GM15510 (cell line): Measurements from ENCODE around the gene ADGRL3.

Experiments used
- POLR2A ChIP-seq: IDR thresholded peaks from 3 replicates; pipeline ENCODE4 v1.6.1; 2011; ENCODE audit warnings: borderline replicate concordance; ENCODE audit not compliant: insufficient read length; ENCODE audit errors: extremely low read depth

Gene ADGRL3

DNA sequence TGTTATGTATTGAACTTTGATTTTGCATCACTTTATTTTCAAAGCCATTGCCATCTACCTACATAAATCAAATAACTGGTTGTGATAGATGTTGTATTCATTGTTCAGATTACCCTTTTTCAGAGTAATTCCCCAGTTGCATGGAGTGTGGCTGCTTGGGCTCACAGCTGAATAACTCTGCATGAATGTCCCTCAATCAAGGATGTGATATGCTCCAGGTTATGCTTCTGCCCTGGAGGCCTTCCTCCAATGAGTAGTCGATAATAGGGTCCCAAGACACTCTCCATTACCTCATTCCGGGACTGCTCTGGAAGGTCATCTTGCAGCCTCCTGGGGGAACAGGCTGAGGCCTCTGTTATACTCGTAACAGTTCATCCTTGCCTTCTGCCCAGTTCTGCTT is 251.8 kb downstream of the ADGRL3 start:
- no peak for TF ChIP-seq POLR2A

DNA sequence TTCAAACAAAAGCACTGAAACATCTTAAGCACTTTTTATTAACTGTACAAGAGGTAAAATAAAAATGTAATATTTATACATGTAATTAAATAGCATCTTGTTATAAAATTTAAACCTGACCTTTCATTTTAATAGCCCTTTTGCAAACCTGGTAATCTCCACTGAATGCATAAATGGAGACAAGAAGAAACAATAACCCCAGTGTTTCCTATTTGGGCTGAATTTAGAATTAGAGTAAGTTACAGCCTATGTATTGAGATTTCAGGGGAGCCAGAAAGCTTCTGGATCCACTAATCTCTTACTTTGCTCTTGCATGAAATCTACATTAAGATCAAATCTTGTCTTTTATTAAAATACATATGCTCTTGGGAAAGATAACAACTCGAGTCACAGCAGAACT is 261.8 kb downstream of the ADGRL3 start:
- no peak for TF ChIP-seq POLR2A

DNA sequence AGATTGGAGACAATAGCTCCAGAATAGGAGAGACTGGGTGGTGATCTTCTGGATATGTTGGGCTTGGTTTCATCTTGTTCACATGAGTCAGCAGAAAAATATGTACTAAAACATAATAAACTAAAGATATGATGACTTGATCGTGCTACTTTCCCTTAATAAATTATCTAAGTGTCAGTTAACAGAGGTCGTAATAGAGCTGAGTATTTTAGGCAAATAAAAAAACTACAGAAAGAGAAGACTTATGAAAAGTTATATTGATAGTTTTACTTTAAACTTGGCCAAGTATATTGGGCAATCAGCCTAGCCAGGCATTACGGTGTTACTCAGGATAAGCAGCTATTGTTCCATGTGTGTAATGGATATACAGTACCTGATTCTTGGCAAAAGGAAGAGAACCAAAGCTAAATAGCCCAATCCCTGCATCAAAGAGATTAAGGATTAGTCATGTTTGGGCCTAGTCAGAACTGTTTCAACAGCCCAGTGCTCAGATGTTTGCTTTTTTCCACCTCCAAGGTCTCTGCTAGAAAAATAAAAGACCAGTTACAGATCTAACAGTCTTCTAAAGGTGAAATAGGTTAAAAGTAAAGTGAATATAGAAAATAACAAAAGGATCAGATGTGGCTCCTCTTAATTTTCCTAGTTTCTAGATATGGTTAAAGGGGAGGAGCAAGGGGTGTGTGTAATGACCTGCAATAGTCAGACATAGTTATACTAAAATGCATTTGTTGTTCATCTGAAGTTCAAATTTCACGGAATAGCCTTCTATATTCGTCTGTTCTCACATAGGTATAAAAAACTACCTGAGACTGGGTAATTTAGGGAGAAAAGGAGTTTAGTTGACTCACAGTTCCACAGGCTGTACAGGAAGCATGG is 262.6 kb downstream of the ADGRL3 start:
- no peak for TF ChIP-seq POLR2A

DNA sequence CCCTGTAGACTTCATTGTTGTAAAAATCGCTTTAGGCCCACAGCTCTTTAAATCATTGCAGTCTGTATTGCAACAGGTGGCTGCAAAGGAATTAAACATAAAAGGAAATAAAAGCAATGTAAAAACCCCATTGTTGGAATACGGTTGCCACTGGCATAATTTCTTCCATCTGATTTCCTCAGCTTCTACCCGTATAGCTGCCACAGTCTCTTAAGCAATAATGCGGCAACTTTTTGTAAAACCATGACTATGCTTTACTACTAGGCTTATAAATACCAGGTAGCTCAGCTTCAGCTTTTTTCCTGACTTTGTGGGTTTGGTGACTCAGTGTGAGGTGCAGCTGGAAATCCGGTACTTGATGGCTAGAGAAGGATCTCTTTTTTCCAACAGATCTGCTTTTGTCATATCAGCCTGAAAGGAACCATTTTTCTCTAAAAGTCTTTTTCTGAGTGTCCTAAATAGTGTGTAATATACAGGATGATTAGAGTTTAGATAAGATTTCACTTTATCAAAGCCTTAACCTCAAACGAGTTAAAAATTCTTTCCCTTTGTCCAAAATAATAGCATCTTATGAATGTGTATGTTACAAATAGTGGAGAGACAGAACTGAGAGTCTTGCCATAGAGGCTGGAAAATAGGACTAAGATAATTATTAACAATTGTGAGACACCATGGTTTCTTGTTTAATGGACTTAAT is 268.0 kb downstream of the ADGRL3 start:
- no peak for TF ChIP-seq POLR2A

DNA sequence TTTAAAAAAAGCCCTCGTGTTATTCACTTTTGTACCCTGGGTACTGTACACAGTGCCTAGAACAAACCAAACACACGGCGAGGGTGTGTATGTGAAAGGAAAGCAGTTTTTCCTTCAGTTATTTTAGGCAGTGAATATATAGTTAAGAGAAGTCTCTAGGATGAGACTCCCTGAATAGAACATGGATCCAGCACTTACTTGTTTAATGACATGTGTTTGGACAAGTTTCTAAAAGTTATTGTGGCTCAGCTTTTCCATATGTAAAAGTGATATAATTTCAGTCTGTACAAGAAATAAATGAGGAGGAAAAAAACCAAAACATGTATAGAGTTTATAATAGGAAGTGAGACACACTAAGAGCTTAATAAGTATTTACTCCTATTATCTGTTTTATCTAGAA is 273.2 kb downstream of the ADGRL3 start:
- TF ChIP-seq POLR2A, result no peak

DNA sequence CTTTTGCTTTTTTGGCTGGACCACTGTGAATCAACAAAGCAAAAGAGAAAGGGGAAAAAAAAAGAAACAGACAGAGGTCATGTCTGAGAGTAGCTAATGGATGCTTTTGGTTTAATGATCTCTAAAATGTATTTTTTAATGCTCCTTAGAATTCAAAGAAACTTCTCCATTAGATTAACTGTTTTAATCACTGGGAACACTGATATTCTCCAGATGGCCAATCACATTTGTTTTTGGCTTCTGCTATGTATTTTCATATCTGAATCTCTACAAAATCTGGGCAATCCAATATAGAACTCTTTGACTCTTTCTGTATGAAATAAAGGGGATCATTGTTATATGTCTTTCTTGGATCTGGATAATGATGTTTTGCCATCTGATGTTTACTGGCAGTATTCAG is 278.2 kb downstream of the ADGRL3 start:
- TF ChIP-seq POLR2A, result no peak

DNA sequence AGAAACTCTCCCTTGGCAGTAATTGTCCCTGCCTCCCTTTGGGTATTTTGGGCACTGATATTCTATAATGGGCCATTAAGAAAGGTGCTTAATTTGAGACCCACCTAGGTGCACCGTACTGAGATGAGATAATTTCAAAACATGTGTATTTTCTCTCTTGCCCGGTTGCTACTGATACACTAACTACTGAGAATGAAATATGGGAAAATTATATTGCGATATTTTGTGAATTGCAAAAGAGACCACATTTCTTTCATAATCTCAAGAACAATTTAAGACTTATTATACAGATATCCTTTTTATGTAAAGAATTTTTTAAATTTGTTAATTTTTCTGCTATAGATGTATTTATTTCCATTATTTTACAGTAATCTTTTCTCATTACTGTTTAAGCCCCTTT is 284.9 kb downstream of the ADGRL3 start:
- TF ChIP-seq POLR2A, result no peak

DNA sequence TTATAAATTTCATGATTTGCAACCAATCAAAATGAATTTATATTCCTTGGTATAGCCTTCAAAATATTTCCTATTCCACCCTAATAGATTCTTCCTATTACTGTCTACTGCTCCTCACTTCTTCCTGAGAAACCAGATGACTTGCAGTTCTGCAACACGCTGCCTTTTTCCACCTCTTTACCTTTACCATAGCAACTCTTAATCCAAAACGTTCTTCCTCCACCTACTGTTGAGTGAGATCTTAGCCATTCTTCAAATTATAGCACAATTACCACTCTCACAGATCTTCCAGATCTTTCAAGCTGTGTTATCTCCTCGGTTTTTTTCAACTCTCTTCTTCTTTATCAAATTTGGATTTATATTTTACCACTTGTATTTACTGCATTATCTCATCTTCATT is 289.8 kb downstream of the ADGRL3 start:
- no peak for TF ChIP-seq POLR2A

DNA sequence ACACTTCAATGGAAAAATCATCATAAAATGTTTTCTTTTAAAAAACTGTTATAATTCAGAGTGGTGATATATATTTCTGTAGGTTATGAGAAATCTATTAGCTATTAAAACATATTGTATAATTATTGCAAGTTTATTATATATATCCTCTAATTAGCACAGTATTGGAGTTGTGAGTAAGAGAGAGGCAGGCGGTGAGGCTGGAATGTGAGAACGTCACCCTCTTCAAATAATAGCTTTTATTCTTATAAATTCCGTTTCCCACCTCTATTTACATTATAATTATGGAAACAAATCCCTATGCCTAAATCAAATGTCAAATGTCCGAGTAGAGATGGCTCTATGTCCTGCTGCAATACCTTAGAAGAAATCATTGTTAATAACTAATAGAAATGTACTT is 292.9 kb downstream of the ADGRL3 start:
- no peak for TF ChIP-seq POLR2A

DNA sequence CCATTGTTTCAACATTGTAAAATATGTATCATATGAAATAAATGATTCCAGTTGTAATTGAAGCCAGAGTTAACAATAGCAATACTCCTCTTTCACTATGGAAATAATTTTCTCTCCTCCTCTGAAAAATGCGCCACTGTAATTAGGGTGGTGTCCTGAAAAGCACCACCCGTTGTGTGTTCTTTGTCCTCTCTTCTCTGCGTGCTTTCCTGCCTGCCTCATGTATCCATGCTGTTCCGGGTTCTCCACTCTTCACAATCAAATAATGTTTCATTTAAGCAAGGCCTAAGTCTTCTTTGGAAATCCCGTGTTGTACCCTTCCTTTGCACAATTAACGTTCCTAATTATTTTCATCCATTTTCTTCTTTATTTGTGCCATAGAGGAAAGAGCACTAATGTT is 293.3 kb downstream of the ADGRL3 start:
- no peak for TF ChIP-seq POLR2A

DNA sequence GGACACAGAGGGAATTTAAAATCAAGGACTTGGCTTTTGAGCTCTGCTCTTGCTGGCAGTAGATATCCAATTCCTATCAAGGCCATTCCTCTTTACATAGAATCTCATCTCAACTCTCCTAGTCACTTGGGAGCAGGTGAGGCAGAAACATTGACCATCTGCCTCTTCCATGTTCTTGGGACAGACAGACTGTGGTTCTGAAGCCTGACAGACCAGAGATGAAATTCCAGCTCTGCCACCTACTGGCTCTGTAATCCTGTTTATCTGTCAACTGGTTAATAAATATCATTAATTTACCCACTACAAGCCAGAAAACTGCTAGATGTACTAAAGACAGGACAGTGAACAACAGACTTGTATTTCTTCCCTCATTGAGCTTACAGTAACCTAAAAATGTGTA is 300.8 kb downstream of the ADGRL3 start:
- TF ChIP-seq POLR2A, result no peak

DNA sequence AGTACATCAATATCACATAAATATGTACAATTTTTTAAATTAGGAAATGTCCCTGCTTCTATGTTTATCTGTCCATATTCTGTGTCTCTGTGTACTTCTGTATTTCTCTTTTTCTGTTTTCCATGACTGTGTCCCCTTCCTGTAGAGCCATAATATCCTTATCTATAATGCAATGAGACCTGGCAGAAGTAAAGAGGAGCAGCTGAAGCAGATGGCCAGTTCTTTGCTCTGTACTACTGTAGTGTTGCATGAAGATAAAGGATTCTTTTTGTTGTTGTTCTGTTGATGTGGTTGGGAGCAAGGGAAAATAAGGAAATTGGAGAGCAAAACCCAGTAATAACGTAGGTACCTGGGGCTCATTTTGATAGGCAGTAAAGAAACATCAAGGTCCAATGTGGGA is 301.7 kb downstream of the ADGRL3 start:
- no peak for TF ChIP-seq POLR2A

DNA sequence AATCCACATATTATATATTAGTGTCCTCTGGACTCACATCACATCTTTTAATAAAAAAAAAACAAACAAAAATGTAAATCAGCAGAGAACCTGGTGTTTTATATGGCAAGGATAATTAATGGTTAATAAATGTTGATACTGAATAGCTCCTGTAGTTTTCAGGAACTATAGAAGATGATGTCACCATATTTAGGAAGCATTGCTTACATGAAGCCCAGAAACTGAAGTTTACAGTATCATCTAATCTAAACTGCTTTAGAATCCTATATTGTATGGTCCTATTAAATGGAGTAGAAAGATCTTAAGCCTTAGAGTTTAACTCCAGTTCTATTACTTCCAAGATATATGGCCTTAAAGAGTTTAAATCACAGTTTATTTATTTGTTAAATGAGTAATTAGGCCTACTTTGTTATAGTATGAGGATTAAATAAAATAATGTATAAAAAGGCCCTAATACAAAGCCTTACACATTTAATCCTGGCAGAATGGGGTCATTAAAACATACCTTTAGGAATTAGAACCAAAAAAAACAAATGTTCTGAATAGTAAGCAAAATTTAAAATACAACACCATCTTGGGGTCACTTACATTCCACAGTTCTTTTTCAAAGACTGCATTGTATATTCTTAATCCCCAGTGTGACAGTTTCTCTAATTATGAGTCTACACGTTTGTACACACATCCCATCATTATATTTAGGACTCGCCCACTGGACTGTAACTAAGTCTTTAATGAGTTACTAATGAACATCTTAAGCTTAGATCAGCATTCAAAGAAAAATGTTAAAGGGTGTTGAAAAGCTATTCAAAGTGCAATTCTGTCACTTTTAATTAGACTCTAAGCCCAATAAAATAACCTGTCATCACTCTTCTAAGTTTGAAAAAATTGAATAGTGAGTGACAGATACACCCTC is 305.9 kb downstream of the ADGRL3 start:
- no peak for TF ChIP-seq POLR2A

DNA sequence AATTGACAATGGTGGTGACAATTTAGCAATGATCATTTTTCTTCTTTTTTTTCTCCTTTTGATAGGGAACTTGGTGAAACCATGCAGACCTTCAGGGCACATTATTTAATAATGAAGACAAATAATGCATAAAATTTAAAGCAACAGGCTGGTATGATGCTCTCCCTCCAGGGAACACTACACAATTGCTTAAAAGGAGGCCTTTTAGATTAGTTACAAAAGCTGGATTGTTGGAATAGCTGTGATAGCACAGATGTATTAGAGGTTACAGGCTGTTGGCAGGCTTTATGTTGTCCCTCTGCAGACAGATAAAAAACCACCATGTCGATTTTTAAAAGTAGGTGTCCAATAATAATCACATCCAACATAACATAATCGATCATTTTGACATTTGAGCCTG is 307.0 kb downstream of the ADGRL3 start:
- TF ChIP-seq POLR2A, result no peak
